ENCODE measurements around the gene CSNK1G2. TPM values are rescaled to one million over a fixed set of nuclear protein-coding genes. Genes with fewer than 3 reads are reported as not detected.
A peak's percentile ranks its signal among the peaks of the same experiment; 100 is the strongest.

The CSNK1G2 gene
- total RNA-seq, 2 donors from 2014 or later, result 50.2 to 50.7 TPM

DNA sequence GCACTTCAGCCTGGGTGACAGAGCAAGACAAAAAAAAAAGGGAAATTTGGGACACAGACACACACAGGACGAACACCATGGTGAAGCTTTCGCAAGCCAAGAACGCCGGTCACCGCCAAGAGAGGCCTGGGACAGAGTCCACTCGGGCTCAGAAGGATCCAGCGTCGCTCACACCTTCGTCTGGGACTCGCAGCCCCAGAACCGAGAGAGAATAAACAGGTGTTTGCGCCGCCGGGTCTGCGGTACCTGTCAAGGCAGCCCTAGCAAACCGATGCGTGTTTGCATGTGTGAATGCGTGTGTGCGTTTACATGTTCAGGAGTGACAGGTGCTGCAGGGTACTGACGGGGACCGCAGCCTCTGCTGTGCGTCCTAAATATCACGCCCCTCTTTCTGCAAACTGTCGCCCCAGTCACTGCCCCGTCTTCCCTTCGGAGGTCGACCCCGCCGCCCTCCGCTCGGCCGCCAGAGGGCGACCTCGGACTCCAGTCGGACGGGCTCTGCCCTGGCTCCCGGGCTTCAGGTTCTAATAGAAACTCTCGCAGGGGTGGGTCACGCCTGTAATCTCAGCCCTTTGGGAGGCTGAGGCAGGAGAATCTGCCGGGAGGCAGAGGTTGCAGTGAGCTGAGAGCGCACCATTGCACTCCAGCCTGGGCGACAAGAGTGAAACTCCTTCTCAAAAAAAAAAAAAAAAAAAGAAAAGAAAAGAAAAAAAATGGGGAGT is 11.8 kb upstream of the CSNK1G2 start:
- Mint-ChIP-seq H3K27ac (no peak overlapping the region), H3K4me1 (peaks cover 14% of the 10 kb centered on the region), H3K9me3 (no peaks in the 10 kb centered on the region), H3K4me3 (peak overlapping the region; percentile 57), H3K36me3 (ENCODE audit: low read depth) (no peaks in the 10 kb centered on the region), H3K27me3 (no peaks in the 10 kb centered on the region)
- ATAC-seq (replicated peaks), result peak; percentile 95

DNA sequence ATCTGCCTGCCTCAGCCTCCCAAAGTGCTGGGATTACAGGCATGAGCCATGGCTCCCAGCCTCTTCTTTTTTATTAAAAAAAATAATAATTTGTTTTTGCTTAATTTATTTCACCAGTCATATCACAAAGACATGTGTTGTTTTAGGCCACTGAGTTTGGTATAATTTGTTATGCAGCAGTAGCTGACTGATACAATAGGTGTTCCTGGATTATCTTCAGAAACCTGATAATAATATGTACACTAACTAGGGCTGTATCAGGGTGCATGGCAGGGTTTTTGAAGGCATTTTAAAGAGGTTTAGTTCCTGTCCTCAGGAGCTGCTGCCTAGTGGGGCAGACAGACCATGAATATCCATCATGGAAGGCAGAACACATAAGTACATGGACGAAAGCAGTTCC is 9.5 kb upstream of the CSNK1G2 start:
- Mint-ChIP-seq H3K4me3 (no peak overlapping the region), H3K27ac (no peak overlapping the region), H3K36me3 (ENCODE audit: low read depth) (no peaks in the 10 kb centered on the region), H3K27me3 (no peaks in the 10 kb centered on the region), H3K9me3 (no peaks in the 10 kb centered on the region), H3K4me1 (peaks cover 21% of the 10 kb centered on the region)
- no peak for ATAC-seq (replicated peaks)

DNA sequence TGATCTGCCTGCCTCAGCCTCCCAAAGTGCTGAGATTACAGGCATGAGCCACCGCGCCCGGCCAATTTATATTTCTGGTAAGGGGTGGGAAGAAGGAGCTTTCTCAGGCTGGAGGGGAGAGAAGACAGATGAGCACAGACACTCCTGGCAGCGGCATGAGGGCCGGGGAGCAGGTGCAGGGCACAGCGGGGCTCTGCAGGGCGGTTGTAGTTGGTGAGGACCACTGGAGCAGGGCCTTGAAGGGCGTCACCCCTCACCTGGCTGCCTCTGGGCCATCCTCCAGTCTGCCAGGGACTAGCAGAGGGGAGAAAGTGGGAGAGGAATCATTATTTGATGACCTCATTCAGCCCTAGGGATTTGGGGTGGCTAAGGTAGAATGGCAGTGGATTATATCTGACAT is 8.6 kb upstream of the CSNK1G2 start:
- ATAC-seq (replicated peaks), result no peak
- Mint-ChIP-seq H3K4me1 (peaks cover 26% of the 10 kb centered on the region), H3K9me3 (no peaks in the 10 kb centered on the region), H3K4me3 (no peak overlapping the region), H3K36me3 (ENCODE audit: low read depth) (no peaks in the 10 kb centered on the region), H3K27me3 (no peaks in the 10 kb centered on the region), H3K27ac (no peak overlapping the region)

DNA sequence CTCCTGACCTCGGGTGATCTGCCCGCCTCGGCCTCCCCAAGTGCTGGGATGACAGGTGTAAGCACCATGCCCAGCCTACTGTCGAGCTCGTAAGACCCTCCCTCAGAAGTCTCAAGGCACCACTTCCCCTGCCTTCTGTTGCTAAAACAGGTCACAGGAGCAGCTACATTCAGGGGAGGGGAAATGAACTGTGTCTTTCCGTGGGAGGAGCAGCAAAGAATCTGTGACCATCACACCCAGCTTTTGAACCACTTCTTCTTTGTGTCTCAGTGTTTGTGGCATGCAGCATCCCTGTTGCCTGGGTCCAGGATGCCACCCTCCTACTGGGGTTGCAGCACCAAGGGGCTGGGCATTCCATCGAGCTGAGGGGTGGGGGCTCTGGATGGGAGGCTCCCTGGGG is 7.7 kb upstream of the CSNK1G2 start:
- no peak overlapping the region for H3K27ac Mint-ChIP-seq
- H3K4me1 Mint-ChIP-seq, result peaks cover 18% of the 10 kb centered on the region
- H3K27me3 Mint-ChIP-seq, result no peaks in the 10 kb centered on the region
- ATAC-seq (replicated peaks), result no peak
- H3K4me3 Mint-ChIP-seq, result no peak overlapping the region
- H3K36me3 Mint-ChIP-seq (ENCODE audit: low read depth), result no peaks in the 10 kb centered on the region
- H3K9me3 Mint-ChIP-seq, result no peaks in the 10 kb centered on the region

DNA sequence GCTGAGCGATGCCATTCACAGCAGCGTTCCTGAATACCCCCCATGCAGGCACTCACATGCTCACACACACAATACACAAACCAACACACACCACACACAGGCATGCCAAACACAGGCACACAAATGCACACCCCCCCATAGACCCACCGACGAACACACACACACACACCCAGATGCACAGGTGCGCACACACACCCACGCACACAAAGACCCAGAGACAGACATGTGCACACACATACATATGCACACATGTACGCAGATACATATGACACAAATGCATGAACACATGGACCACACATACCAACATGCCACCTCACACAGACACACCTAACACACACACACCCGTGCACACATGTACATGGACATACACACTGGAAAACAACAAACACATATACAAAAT is 7.0 kb upstream of the CSNK1G2 start:
- no peak for ATAC-seq (replicated peaks)
- Mint-ChIP-seq H3K36me3 (ENCODE audit: low read depth) (no peaks in the 10 kb centered on the region), H3K4me1 (peaks cover 18% of the 10 kb centered on the region), H3K27me3 (no peaks in the 10 kb centered on the region), H3K9me3 (no peaks in the 10 kb centered on the region), H3K27ac (no peak overlapping the region), H3K4me3 (no peak overlapping the region)

DNA sequence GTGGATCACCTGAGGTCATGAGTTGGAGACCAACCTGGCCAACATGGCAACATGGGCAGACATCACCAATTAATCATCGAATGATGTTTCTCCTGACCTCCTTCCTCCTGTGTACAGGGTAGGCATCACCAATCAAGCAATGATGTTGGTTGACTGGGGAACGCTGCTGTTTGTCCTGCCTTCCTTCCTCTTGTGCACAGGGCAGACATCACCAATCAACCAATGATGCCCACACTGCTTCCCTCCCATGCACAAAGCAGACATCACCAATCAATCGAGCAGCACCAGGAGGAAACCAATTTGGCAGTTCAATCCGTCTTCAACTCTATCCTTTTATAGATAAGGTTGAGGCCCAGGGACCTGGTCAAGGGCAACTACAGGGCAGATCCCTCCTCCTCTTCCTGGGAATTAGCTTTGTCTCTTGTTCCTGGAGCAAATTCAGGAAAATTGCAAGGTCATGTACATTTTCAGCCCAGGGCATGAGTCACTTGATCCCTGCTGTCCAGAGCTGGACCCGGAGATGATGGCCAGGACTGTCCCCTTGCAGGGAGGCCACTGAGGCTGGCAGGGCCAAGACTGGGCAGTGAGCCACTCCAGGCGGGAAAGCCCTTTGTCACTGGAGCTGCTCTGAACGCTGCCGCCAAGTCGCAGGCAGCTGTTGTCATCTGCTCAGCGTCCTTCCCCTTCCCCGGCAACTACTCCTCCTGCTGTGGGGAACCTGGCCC is 5.3 kb upstream of the CSNK1G2 start:
- Mint-ChIP-seq H3K4me3 (no peak overlapping the region), H3K36me3 (ENCODE audit: low read depth) (peaks cover 8% of the 10 kb centered on the region), H3K4me1 (peaks cover 23% of the 10 kb centered on the region), H3K9me3 (no peaks in the 10 kb centered on the region), H3K27me3 (no peaks in the 10 kb centered on the region), H3K27ac (no peak overlapping the region)
- no peak for ATAC-seq (replicated peaks)

DNA sequence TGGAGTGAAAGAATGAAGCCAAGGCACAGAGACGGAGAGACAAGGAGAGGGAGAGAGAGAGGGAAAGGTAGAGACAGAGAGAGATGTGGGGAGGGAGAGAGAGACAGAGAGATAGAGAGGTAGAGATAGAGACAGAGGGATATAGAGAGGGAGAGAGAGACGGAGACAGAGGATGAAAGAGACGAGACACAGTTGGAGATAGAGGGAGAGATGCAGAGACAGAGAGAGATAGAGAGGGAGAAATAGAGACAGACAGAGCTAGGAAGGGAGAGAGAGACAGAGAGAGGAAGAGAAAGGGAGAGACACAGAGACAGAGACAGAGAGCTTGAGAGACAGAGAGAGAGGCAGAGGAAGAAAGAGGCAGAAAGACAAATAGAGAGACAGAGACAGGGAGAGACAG is 4.5 kb upstream of the CSNK1G2 start:
- Mint-ChIP-seq H3K27ac (peak overlapping the region; percentile 58), H3K4me3 (no peak overlapping the region), H3K27me3 (no peaks in the 10 kb centered on the region), H3K36me3 (ENCODE audit: low read depth) (peaks cover 8% of the 10 kb centered on the region), H3K9me3 (no peaks in the 10 kb centered on the region), H3K4me1 (peaks cover 23% of the 10 kb centered on the region)
- no peak for ATAC-seq (replicated peaks)

DNA sequence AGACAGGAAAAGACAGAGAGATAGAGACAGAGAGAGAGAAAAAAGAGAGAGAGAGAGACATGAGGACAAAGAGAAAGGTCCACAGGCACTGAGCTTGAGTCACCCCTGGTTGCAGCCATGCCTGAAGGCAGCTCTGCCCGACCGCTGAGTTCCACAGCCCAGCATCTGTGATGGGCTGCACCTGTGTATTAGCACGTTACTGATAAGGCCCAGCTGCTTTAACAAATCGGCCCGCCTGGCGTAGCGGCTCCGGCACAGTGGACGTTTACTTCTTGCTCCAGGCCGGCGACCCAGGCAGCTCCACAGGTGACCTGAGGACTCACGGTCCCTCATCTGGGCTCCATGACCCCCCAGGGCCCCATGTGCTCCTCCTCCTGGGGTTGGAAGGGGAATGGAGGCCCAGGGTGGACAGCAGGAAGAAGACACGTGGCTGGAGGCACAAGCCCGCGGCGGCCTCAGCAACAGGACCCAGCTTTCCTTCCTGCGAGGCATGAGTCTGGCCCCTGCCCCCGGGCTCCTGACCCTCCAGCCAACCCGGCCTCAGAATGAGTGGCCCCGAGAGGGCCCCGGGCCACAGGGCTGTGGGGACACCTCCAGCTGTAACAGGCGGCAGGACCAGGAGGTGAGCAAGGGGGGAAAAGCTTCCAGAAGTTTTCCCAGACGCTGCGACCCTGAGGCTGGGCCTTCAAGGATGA is 3.9 kb upstream of the CSNK1G2 start:
- Mint-ChIP-seq H3K4me3 (no peak overlapping the region), H3K27ac (peak overlapping the region; percentile 58), H3K9me3 (no peaks in the 10 kb centered on the region), H3K4me1 (peaks cover 23% of the 10 kb centered on the region), H3K27me3 (no peaks in the 10 kb centered on the region), H3K36me3 (ENCODE audit: low read depth) (peaks cover 11% of the 10 kb centered on the region)
- no peak for ATAC-seq (replicated peaks)

DNA sequence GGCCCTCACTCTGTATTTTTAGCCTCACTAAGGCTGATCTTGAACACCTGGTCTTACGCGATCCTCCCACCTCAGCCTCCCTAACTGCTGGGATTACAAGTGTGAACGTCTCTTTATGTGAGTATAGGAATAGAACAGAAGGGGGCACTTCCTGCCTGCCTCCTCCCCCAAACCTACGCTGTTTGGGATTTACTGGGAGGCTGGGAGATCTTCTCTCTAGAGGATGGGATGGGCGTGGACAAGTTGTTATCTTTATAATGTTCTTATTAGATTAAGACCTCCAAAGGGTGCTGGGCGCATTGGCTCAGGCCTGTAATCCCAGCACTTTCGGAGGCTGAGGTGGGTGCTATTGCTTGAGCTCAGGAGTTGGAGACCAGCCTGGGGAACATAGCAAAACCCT is 2.9 kb upstream of the CSNK1G2 start:
- H3K36me3 Mint-ChIP-seq (ENCODE audit: low read depth), result peaks cover 16% of the 10 kb centered on the region
- no peak for ATAC-seq (replicated peaks)
- no peaks in the 10 kb centered on the region for H3K27me3 Mint-ChIP-seq
- H3K4me3 Mint-ChIP-seq, result no peak overlapping the region
- H3K9me3 Mint-ChIP-seq, result no peaks in the 10 kb centered on the region
- H3K27ac Mint-ChIP-seq, result no peak overlapping the region
- peaks cover 29% of the 10 kb centered on the region for H3K4me1 Mint-ChIP-seq

DNA sequence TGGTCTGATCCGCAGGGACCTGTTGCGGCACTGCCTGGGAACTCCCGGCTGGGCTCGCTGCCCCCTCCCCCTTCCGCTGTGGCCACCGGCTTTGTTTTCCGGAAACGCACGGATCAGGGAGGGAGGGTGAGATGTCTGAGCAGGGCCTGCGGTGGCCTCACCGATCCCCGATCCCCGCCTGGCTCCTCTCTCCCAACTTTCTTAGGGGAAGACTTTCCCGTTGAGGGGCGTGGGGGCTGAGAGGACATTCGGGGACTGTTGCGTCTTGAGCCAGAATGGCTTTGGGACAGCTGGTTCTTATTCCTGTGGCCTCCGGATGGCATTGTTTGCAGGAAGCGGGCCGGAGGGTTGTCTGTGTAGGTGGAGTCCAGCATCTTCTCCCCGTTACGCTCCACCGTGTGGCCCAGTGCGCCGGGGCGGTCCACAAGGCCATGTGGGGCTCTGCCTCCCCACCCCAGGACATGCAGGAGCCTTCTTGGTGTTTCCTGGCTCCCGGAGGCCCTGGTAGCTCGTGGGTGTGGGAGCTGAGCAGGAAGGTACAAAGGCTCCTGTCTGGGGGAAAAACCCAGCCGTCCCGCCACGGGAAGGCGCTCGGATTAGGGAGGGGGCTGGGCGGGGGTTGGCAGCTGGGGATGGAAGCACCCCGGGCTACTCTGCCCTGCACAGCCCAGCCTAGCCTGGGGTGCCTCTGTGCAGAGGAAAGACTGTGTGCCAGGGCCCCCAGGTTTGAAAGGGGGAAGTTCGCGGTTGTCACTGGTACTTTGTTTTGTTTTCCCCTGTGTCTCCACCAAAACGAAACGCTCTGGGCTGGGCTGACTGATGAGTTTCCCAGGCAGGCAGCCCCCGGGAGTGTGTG is 1.3 kb downstream of the CSNK1G2 start:
- peaks cover 21% of the 10 kb centered on the region for H3K36me3 Mint-ChIP-seq (ENCODE audit: low read depth)
- H3K4me1 Mint-ChIP-seq, result peaks cover 21% of the 10 kb centered on the region
- peak overlapping the region; percentile 92 for H3K4me3 Mint-ChIP-seq

DNA sequence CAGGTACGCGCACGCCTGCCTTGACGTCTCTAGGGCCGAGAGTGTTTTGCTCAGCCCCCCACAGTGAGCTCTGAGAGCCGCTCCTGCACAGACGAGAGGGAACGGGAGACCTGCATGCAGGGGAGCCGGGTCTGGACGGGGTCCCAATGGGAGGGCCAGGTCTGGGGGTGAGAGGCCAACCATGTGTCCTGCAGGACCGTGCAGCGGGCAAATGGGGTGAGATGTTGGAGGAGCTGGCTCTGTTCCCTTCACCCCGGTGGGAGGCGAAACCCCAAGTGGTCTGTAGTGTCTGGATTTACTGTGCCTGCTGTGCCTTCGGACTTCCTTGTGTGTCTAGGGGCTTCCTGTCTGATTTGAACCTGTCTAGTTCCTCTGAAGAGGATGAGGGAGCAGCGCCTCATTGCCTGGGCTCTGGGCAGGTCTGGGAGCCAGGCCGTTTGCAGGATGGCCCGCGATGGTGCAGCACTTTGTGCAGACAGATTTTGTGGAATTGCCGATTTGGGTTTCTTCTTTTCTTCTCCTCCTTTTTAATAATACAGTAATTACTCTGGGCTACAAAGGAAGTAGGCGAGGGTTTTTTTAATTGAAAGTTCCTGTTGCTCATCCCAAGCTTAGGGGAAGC is 2.1 kb downstream of the CSNK1G2 start:
- peaks cover 21% of the 10 kb centered on the region for H3K4me1 Mint-ChIP-seq
- H3K9me3 Mint-ChIP-seq, result no peaks in the 10 kb centered on the region
- peaks cover 21% of the 10 kb centered on the region for H3K36me3 Mint-ChIP-seq (ENCODE audit: low read depth)
- ATAC-seq (replicated peaks), result no peak
- H3K4me3 Mint-ChIP-seq, result peak overlapping the region; percentile 92
- peak overlapping the region; percentile 90 for H3K27ac Mint-ChIP-seq
- H3K27me3 Mint-ChIP-seq, result no peaks in the 10 kb centered on the region

More for the DNA sequence above, 1.3 kb downstream of the CSNK1G2 start:
- H3K9me3 Mint-ChIP-seq, result no peaks in the 10 kb centered on the region
- ATAC-seq (replicated peaks), result peak; percentile 68
- H3K27me3 Mint-ChIP-seq, result no peaks in the 10 kb centered on the region
- peak overlapping the region; percentile 90 for H3K27ac Mint-ChIP-seq

DNA sequence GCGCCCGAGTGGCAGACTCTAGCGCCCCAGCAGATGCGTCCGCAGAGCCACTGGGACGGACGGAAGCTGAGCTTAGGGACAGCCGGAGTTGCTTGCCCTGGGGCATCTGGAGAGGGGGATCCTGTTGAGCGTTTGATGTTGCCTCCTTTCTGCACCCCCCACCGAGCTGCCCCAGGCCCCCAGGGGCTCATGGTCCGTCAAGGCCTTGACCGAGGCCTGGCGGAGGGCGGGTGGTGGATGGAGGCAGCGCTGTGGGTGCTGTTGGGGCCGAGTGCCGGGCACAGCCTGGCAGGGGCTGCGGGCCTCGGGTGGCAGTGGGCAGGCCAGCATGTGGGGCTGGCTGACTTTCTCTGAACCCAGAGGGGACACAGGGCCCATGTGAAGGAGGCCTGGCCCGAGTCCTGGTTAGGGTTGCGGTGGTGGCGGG is 2.7 kb downstream of the CSNK1G2 start:
- peaks cover 21% of the 10 kb centered on the region for H3K36me3 Mint-ChIP-seq (ENCODE audit: low read depth)

DNA sequence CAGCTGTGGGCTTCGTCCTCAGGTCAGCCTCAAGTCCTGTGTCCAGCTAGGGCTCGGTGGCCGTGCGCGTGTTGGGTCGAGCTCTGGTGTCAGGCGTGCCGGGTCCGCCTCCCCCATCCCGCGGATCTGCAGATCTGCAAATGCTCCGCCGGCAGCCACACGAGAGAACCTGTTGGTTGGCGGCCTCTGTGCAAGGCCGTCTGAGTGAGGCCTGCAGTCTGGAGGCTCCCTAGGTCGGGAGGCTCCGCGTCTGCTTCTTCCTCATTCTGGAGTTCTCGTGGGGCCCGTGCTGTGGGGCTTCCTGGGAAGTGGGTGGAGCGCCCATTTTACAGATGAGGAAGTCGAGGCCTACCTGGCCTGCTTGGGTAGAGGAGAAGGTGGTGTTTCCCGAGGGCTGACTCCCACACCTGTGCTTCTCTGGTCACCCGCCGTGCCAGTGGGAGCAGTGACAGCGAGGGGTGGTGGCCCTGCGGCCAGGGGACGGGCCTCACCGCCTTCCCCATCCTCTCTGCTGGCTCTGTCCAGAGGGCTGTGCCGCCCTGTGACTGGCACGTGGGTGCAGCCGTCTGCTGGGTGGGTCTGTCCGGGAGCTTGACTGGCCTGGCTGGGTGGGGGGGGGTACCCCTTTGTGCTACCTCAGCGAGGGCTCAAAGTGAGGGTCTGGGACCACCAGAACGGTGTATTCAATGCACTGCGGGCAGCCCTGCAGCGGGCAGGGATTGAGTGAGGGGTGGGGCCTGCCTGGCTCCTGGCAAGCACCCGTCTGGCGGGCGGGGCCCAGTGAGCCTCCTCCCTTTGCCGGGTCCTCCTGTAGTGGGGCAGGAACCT is 3.3 kb downstream of the CSNK1G2 start:
- Mint-ChIP-seq H3K4me1 (peaks cover 24% of the 10 kb centered on the region), H3K36me3 (ENCODE audit: low read depth) (peaks cover 25% of the 10 kb centered on the region), H3K27me3 (no peaks in the 10 kb centered on the region), H3K9me3 (no peaks in the 10 kb centered on the region), H3K4me3 (peak overlapping the region; percentile 92), H3K27ac (no peak overlapping the region)
- ATAC-seq (replicated peaks), result no peak

More for the DNA sequence above, 2.7 kb downstream of the CSNK1G2 start:
- no peak for ATAC-seq (replicated peaks)
- H3K4me1 Mint-ChIP-seq, result peaks cover 21% of the 10 kb centered on the region
- peak overlapping the region; percentile 92 for H3K4me3 Mint-ChIP-seq
- no peaks in the 10 kb centered on the region for H3K27me3 Mint-ChIP-seq
- peak overlapping the region; percentile 90 for H3K27ac Mint-ChIP-seq
- H3K9me3 Mint-ChIP-seq, result no peaks in the 10 kb centered on the region

All from activated T-helper 17 cell treated with anti-CD3 and anti-CD28 coated beads, Interleukin-2, amount 50 U/mL, for 72 hours (primary cell).